OCI-LY3 (cell line): ENCODE results near the gene MRPL33.

ENCODE experiments used
- CTCF ChIP-seq: fragments of 200-600, 300-600 bp; sonication (generic); IDR thresholded peaks from 2 replicates; pipeline ENCODE4 v1.5.1; 2014; ENCODE audit warnings: antibody characterized with exemption, low read length, low read depth
- EZH2phosphoT487 ChIP-seq: fragments of 200-600 bp; shearing (Covaris generic); IDR thresholded peaks from 2 replicates; pipeline ENCODE4 v1.6.1; 2018; ENCODE audit warnings: antibody characterized with exemption, mixed run types, low read depth

DNA sequence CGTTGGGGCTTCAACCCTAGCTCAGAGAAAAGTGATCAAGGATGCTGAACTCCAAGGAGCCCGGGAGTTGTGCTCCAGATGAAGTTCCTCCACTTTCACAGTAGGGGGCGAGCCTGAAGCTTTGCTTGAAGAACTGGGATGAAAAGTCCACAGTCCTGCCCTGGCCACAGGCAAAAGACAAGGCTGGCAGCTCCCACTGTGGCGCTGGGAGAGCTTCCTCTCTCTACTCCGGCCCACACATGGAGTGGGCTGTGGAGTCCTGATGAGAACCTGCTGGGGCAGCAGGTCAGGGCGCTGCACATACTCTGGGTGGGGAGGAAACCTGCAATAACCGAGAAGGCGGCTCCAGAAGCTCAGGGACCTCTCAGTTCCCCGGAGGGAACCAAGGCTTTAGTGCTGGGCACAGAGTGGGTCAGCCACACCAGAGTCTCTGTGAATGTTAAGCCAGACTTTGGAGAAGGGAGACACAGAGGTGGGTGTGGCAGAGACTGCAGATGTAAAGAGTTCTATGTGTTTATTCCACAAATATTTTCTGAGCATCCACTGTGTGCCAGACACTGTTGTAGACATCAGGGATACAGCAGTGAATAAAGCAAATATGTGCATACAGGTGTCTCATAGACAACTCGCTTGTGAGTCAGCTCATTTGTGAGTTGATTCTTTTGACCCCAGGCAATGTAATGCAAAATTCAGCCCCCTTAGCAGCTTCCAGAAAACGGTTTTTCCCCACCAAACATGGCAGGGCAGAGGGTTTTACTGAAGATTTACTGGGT is 48.0 kb upstream of the MRPL33 start:
- TF ChIP-seq CTCF (peak; percentile 62), EZH2phosphoT487 (no peak)
